Prostate gland (tissue), 2 donors: ENCODE data around the gene ZNF638.

Experiments
- CTCF ChIP-seq, 4 experiments: fragments of 200-600 bp in 2 of 4; fragments of 450-650 bp in 2 of 4; sonication (generic) in 2 of 4; IDR thresholded peaks; 1 replicate in 3 of 4; 2 replicates in 1 of 4; pipeline ENCODE4 v1.5.1; 2016 to 2019; ENCODE audit warnings: antibody characterized with exemption in 4 of 4, mild to moderate bottlenecking in 2 of 4, moderate library complexity in 2 of 4
- POLR2A ChIP-seq: fragments of 450-650 bp; IDR thresholded peaks from one replicate; pipeline ENCODE4 v1.6.1; 2016; ENCODE audit warnings: antibody characterized with exemption, mild to moderate bottlenecking

DNA sequence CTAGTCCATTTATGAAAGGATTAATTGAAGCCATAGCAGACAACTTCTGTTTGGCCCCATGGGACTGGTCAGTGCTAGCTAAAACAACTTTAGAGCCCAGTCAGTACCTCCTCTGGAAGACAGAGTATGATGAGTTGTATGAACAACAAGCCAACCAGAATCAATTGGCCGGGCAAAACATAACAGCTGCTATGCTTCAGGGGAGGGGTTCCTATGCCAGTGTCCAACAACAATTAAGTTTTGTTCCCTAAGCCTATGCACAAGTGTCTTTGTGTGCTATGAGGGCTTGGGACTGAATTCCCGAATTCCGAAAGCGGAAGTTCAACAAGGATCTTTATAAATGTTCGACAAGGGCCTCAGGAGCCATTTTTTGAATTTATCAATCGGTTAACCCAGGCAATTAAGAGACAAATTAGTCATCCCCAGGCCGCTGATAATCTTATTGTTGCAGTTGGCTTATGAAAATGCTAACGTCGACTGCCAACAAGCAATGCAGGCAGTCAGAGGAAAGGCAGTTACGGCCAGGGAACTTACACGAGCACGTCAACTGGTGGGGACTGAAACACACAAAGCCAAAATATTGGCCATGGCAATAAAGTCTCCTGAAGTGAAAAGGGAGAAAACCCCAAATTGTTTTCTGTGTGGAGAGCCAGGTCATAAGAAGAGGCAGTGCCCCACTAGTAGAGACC lies 57.9 kb downstream of the ZNF638 start:
- TF ChIP-seq CTCF (IDR thresholded peaks at IDR 0.05) = no peak
- TF ChIP-seq POLR2A = no peak
